ENCODE data around the gene PHLDA3.

GRCh38 chr1:201485184-201485774 lies 16.3 kb upstream of the PHLDA3 start:
- TF ChIP-seq CTCF (tag by site-specific recombination; IDR thresholded peaks at IDR 0.05) (no peak), ZNF692 (tag by site-specific recombination; IDR thresholded peaks at IDR 0.05) (no peak), ZNF274 (IDR thresholded peaks at IDR 0.05; ENCODE audit: low read length) (no peak), ZNF274 (tag by site-specific recombination; IDR thresholded peaks at IDR 0.05; ENCODE audit: borderline replicate concordance) (no peak), ZBTB17 (tag by site-specific recombination; IDR thresholded peaks at IDR 0.05) (no peak), GLI4 (tag by site-specific recombination; IDR thresholded peaks at IDR 0.05) (no peak), ZNF510 (tag by site-specific recombination; IDR thresholded peaks at IDR 0.05; ENCODE audit: insufficient replicate concordance) (no peak), ZBTB8A (tag by site-specific recombination; IDR thresholded peaks at IDR 0.05) (no peak)
